ENCODE results near the gene AQR.

AQR gene

GRCh38 chr15:34865531-34865930 lies 104.0 kb downstream of the AQR start:
- no CpG with 5 or more reads among the region's 1 CpG for WGBS
- Histone ChIP-seq H3K27ac (ENCODE audit: low read length, poor library complexity, severe bottlenecking) (no peak overlapping the region), H3K14ac (ENCODE audit: low read length in 2 of 2) (no peak overlapping the region), H3K18ac (ENCODE audit: low read depth in 1 of 2, low read length in 2 of 2) (no peak overlapping the region), H2BK5ac (ENCODE audit: low read depth, low read length, poor library complexity, severe bottlenecking) (no peak overlapping the region), H3K4me3 (ENCODE audit: insufficient read depth in 1 of 2, low read depth in 1 of 2, low read length in 2 of 2) (no peak overlapping the region), H3K4me1 (ENCODE audit: control insufficient read depth, insufficient read depth, low read depth, low read length) (no peaks in the 10 kb centered on the region), H3K4ac (ENCODE audit: low read depth in 1 of 2, low read length in 2 of 2) (no peak overlapping the region), H4K8ac (ENCODE audit: low read length) (no peak overlapping the region), H3K9ac (ENCODE audit: low read length) (no peak overlapping the region), H2AFZ (ENCODE audit: low read depth, low read length) (no peak overlapping the region), H2AK5ac (ENCODE audit: low read length, severe bottlenecking) (no peak overlapping the region), H3K79me1 (replicated peaks; ENCODE audit: low read length, poor library complexity, severe bottlenecking) (peaks cover 2% of the 10 kb centered on the region), H3K27me3 (ENCODE audit: control insufficient read depth in 1 of 2, insufficient read depth in 1 of 2, low read length in 2 of 2) (no peaks in the 10 kb centered on the region), H3K9me3 (ENCODE audit: control insufficient read depth, low read length) (peaks cover 4% of the 10 kb centered on the region), H4K91ac (ENCODE audit: low read length) (no peak overlapping the region), H3K36me3 (ENCODE audit: control insufficient read depth in 1 of 2, insufficient read depth in 2 of 2, low read depth in 1 of 2, low read length in 2 of 2) (peaks cover 3 to 93% of the 10 kb centered on the region in 2 experiments), H2BK120ac (ENCODE audit: low read depth, low read length) (no peak overlapping the region), H2BK15ac (ENCODE audit: low read depth, poor library complexity, severe bottlenecking) (no peak overlapping the region), H3K23ac (ENCODE audit: low read length in 2 of 2) (no peak overlapping the region), H2BK12ac (ENCODE audit: low read length in 2 of 2) (no peak overlapping the region), H3K4me2 (ENCODE audit: low read length, poor library complexity, severe bottlenecking) (no peak overlapping the region)
- no peak for DNase-seq

- peaks cover 5% of the 10 kb centered on the region for H3K79me1 ChIP-seq (replicated peaks; ENCODE audit: low read length, poor library complexity, severe bottlenecking)
- H3K9me3 ChIP-seq (ENCODE audit: control insufficient read depth, low read length), result no peaks in the 10 kb centered on the region
- H2BK15ac ChIP-seq (ENCODE audit: low read depth, poor library complexity, severe bottlenecking), result no peak overlapping the region
- no peak overlapping the region for H2BK12ac ChIP-seq (ENCODE audit: low read length in 2 of 2)
- H3K27me3 ChIP-seq (ENCODE audit: control insufficient read depth in 1 of 2, insufficient read depth in 1 of 2, low read length in 2 of 2), result no peaks in the 10 kb centered on the region
- no peak overlapping the region for H3K4ac ChIP-seq (ENCODE audit: low read depth in 1 of 2, low read length in 2 of 2)
- H3K4me3 ChIP-seq (ENCODE audit: insufficient read depth in 1 of 2, low read depth in 1 of 2, low read length in 2 of 2), result no peak overlapping the region
- no peak overlapping the region for H3K14ac ChIP-seq (ENCODE audit: low read length in 2 of 2)
- no peaks in the 10 kb centered on the region for H3K4me1 ChIP-seq (ENCODE audit: control insufficient read depth, insufficient read depth, low read depth, low read length)
- no peak overlapping the region for H3K4me2 ChIP-seq (ENCODE audit: low read length, poor library complexity, severe bottlenecking)
- no peak overlapping the region for H3K27ac ChIP-seq (ENCODE audit: low read length, poor library complexity, severe bottlenecking)
- 98% methylated on average over 4 of the region's 4 CpGs for WGBS
- no peak overlapping the region for H3K9ac ChIP-seq (ENCODE audit: low read length)
- H2AFZ ChIP-seq (ENCODE audit: low read depth, low read length), result no peak overlapping the region
- no peak for DNase-seq
- no peak overlapping the region for H3K23ac ChIP-seq (ENCODE audit: low read length in 2 of 2)
- no peak overlapping the region for H2BK5ac ChIP-seq (ENCODE audit: low read depth, low read length, poor library complexity, severe bottlenecking)
- H4K91ac ChIP-seq (ENCODE audit: low read length), result no peak overlapping the region
- H2BK120ac ChIP-seq (ENCODE audit: low read depth, low read length), result no peak overlapping the region
- H4K8ac ChIP-seq (ENCODE audit: low read length), result no peak overlapping the region
- H2AK5ac ChIP-seq (ENCODE audit: low read length, severe bottlenecking), result no peak overlapping the region
- H3K18ac ChIP-seq (ENCODE audit: low read depth in 1 of 2, low read length in 2 of 2), result no peak overlapping the region
- peaks cover 14 to 89% of the 10 kb centered on the region in 2 experiments for H3K36me3 ChIP-seq (ENCODE audit: control insufficient read depth in 1 of 2, insufficient read depth in 2 of 2, low read depth in 1 of 2, low read length in 2 of 2)
Measured at GRCh38 chr15:34861214-34861613, 108.3 kb downstream of the AQR start.

GRCh38 chr15:34855893-34856292 lies 113.6 kb downstream of the AQR start:
- H3K4me3 ChIP-seq (ENCODE audit: insufficient read depth in 1 of 2, low read depth in 1 of 2, low read length in 2 of 2), result no peak overlapping the region
- no peaks in the 10 kb centered on the region for H3K27me3 ChIP-seq (ENCODE audit: control insufficient read depth in 1 of 2, insufficient read depth in 1 of 2, low read length in 2 of 2)
- no peak overlapping the region for H2BK120ac ChIP-seq (ENCODE audit: low read depth, low read length)
- no peak overlapping the region for H3K27ac ChIP-seq (ENCODE audit: low read length, poor library complexity, severe bottlenecking)
- no peak overlapping the region for H2BK15ac ChIP-seq (ENCODE audit: low read depth, poor library complexity, severe bottlenecking)
- H3K23ac ChIP-seq (ENCODE audit: low read length in 2 of 2), result no peak overlapping the region
- no peak overlapping the region for H2BK12ac ChIP-seq (ENCODE audit: low read length in 2 of 2)
- no peaks in the 10 kb centered on the region for H3K9me3 ChIP-seq (ENCODE audit: control insufficient read depth, low read length)
- no peak overlapping the region for H4K8ac ChIP-seq (ENCODE audit: low read length)
- no peak overlapping the region for H3K4ac ChIP-seq (ENCODE audit: low read depth in 1 of 2, low read length in 2 of 2)
- no peak overlapping the region for H3K9ac ChIP-seq (ENCODE audit: low read length)
- H3K36me3 ChIP-seq (ENCODE audit: control insufficient read depth in 1 of 2, insufficient read depth in 2 of 2, low read depth in 1 of 2, low read length in 2 of 2), result peaks cover 13 to 52% of the 10 kb centered on the region in 2 experiments
- H3K79me1 ChIP-seq (replicated peaks; ENCODE audit: low read length, poor library complexity, severe bottlenecking), result peaks cover 5% of the 10 kb centered on the region
- no peak overlapping the region for H2BK5ac ChIP-seq (ENCODE audit: low read depth, low read length, poor library complexity, severe bottlenecking)
- no peak overlapping the region for H3K4me2 ChIP-seq (ENCODE audit: low read length, poor library complexity, severe bottlenecking)
- H2AFZ ChIP-seq (ENCODE audit: low read depth, low read length), result no peak overlapping the region
- H3K18ac ChIP-seq (ENCODE audit: low read depth in 1 of 2, low read length in 2 of 2), result no peak overlapping the region
- DNase-seq, result no peak
- H2AK5ac ChIP-seq (ENCODE audit: low read length, severe bottlenecking), result no peak overlapping the region
- no peaks in the 10 kb centered on the region for H3K4me1 ChIP-seq (ENCODE audit: control insufficient read depth, insufficient read depth, low read depth, low read length)
- no peak overlapping the region for H3K14ac ChIP-seq (ENCODE audit: low read length in 2 of 2)
- H4K91ac ChIP-seq (ENCODE audit: low read length), result no peak overlapping the region

- no peaks in the 10 kb centered on the region for H3K9me3 ChIP-seq (ENCODE audit: control insufficient read depth, low read length)
Measured at GRCh38 chr15:34855413-34855812, 114.1 kb downstream of the AQR start.

More at GRCh38 chr15:34855413-34855812, 114.1 kb downstream of the AQR start:
- H3K36me3 ChIP-seq (ENCODE audit: control insufficient read depth in 1 of 2, insufficient read depth in 2 of 2, low read depth in 1 of 2, low read length in 2 of 2), result peaks cover 13 to 47% of the 10 kb centered on the region in 2 experiments
- 89% methylated on average over 1 of the region's 1 CpG for WGBS
- no peak overlapping the region for H3K9ac ChIP-seq (ENCODE audit: low read length)
- no peak overlapping the region for H2AFZ ChIP-seq (ENCODE audit: low read depth, low read length)
- H3K18ac ChIP-seq (ENCODE audit: low read depth in 1 of 2, low read length in 2 of 2), result no peak overlapping the region
- no peak overlapping the region for H2BK12ac ChIP-seq (ENCODE audit: low read length in 2 of 2)
- no peak overlapping the region for H3K4me3 ChIP-seq (ENCODE audit: insufficient read depth in 1 of 2, low read depth in 1 of 2, low read length in 2 of 2)
- H3K4ac ChIP-seq (ENCODE audit: low read depth in 1 of 2, low read length in 2 of 2), result no peak overlapping the region
- H3K27ac ChIP-seq (ENCODE audit: low read length, poor library complexity, severe bottlenecking), result no peak overlapping the region
- no peak overlapping the region for H4K91ac ChIP-seq (ENCODE audit: low read length)
- no peak overlapping the region for H2AK5ac ChIP-seq (ENCODE audit: low read length, severe bottlenecking)
- H2BK5ac ChIP-seq (ENCODE audit: low read depth, low read length, poor library complexity, severe bottlenecking), result no peak overlapping the region
- no peak overlapping the region for H2BK15ac ChIP-seq (ENCODE audit: low read depth, poor library complexity, severe bottlenecking)
- no peak overlapping the region for H2BK120ac ChIP-seq (ENCODE audit: low read depth, low read length)
- H4K8ac ChIP-seq (ENCODE audit: low read length), result no peak overlapping the region
- H3K79me1 ChIP-seq (replicated peaks; ENCODE audit: low read length, poor library complexity, severe bottlenecking), result peaks cover 5% of the 10 kb centered on the region
- H3K14ac ChIP-seq (ENCODE audit: low read length in 2 of 2), result no peak overlapping the region
- H3K23ac ChIP-seq (ENCODE audit: low read length in 2 of 2), result no peak overlapping the region
- no peak overlapping the region for H3K4me2 ChIP-seq (ENCODE audit: low read length, poor library complexity, severe bottlenecking)
- peak; percentile 67 for DNase-seq
- H3K27me3 ChIP-seq (ENCODE audit: control insufficient read depth in 1 of 2, insufficient read depth in 1 of 2, low read length in 2 of 2), result no peaks in the 10 kb centered on the region
- no peaks in the 10 kb centered on the region for H3K4me1 ChIP-seq (ENCODE audit: control insufficient read depth, insufficient read depth, low read depth, low read length)
